GM12878 (cell line): Measurements from ENCODE around the gene COL23A1. TPM values are rescaled to one million over a fixed set of nuclear protein-coding genes. Genes with fewer than 3 reads are reported as not detected.

Source experiments
- ATAC-seq: fragments of 200-7000 bp; cut with Tn5 transposase; 3 replicates; pipeline ENCODE4 v1.9.1; 2020; ENCODE audit warnings: mild to moderate bottlenecking, moderate library complexity
- BruUV-seq: library from RNA; stranded (reverse); fragments of 400-500 nt; replicated peaks from 2 replicates; lab custom pipeline; 2021; lab: Mats Ljungman, UMichigan
- CTCF ChIA-PET: fragments of 300-600 bp; sonication (Branson Sonifier 250); formaldehyde crosslinking; extraction: SDS; loops from one replicate; lab custom pipeline; 2021; ENCODE audit warnings: inconsistent platforms; lab: Yijun Ruan, JAX
- POLR2A ChIA-PET: fragments of 350-600 bp; formaldehyde crosslinking; extraction: SDS; loops from one replicate; lab custom pipeline; 2021; ENCODE audit warnings: inconsistent platforms; lab: Charles Lee
- RAD21 ChIA-PET: fragments of 300-600 bp; sonication (Branson Sonifier 250); formaldehyde crosslinking; loops from one replicate; lab custom pipeline; 2023; ENCODE audit warnings: antibody characterized with exemption; ENCODE audit not compliant: unreplicated experiment; lab: Charles Lee
- SMC1A ChIA-PET: fragments of 300-600 bp; sonication (Branson Sonifier 250); formaldehyde crosslinking; loops from one replicate; lab custom pipeline; 2023; ENCODE audit not compliant: unreplicated experiment, uncharacterized antibody; lab: Charles Lee
- DNase-seq: peaks from one replicate; pipeline ENCODE4 v3.0.0-alpha.2; 2011; ENCODE audit warnings: low read depth, low spot score
- FAIRE-seq: peaks from 3 replicates; lab custom pipeline; 2011; peaks lifted over from hg19 to GRCh38; lab: Jason Lieb, UNC
- H2AFZ ChIP-seq: 2 replicates; pipeline ENCODE4 v1.6.0; 2011; ENCODE audit warnings: low read depth, low read length, control low read depth; ENCODE audit not compliant: control insufficient read depth
- H3K27ac ChIP-seq: 2 replicates; pipeline ENCODE4 v1.5.1; 2011; ENCODE audit warnings: control low read depth; ENCODE audit not compliant: control insufficient read depth, insufficient read depth
- H3K27me3 ChIP-seq, 2 experiments: replicated peaks in 1 of 2; 2 replicates each; pipeline versions ENCODE4 v1.6.0 to v1.6.1; 2011; ENCODE audit warnings: low read length in 1 of 2; ENCODE audit not compliant: control insufficient read depth in 2 of 2, insufficient read depth in 2 of 2
- H3K36me3 ChIP-seq, 2 experiments: 2 replicates each; pipeline ENCODE4 v1.5.1; 2011; ENCODE audit warnings: low read length in 1 of 2; ENCODE audit not compliant: control insufficient read depth in 2 of 2, insufficient read depth in 2 of 2
- H3K4me1 ChIP-seq: 2 replicates; pipeline ENCODE4 v1.6.1; 2011; ENCODE audit warnings: mild to moderate bottlenecking, low read length, moderate library complexity, mixed read lengths; ENCODE audit not compliant: control insufficient read depth, insufficient read depth
- H3K4me2 ChIP-seq: 2 replicates; pipeline ENCODE4 v1.6.0; 2011; ENCODE audit warnings: control low read depth; ENCODE audit not compliant: control insufficient read depth, insufficient read depth
- H3K4me3 ChIP-seq: fragments of 200-600 bp; sonication (generic); 2 replicates; pipeline ENCODE4 v1.5.1; 2016
- H3K79me2 ChIP-seq: 2 replicates; pipeline ENCODE4 v1.6.0; 2011; ENCODE audit warnings: low read length; ENCODE audit not compliant: control insufficient read depth, insufficient read depth
- H3K9ac ChIP-seq: 2 replicates; pipeline ENCODE4 v1.8.0; 2011; ENCODE audit warnings: low read length, control low read depth, mixed read lengths; ENCODE audit not compliant: control insufficient read depth, insufficient read depth
- H3K9me3 ChIP-seq: replicated peaks from 3 replicates; pipeline ENCODE4 v1.5.1; 2011; ENCODE audit warnings: mild to moderate bottlenecking, low read length; ENCODE audit not compliant: control insufficient read depth, insufficient read depth
- H4K20me1 ChIP-seq: 2 replicates; pipeline ENCODE4 v1.6.0; 2011; ENCODE audit not compliant: control insufficient read depth, insufficient read depth
- ASH2L ChIP-seq: fragments of 300-600, 200-600 bp; sonication (generic); IDR thresholded peaks from 2 replicates; pipeline ENCODE4 v1.6.1; 2017; ENCODE audit warnings: low read depth, mild to moderate bottlenecking, borderline replicate concordance
- CBX3 ChIP-seq: fragments of 200-600 bp; sonication (generic); IDR thresholded peaks from 2 replicates; pipeline ENCODE4 v1.6.1; 2016; ENCODE audit warnings: low read depth, borderline replicate concordance
- ESRRA ChIP-seq: IDR thresholded peaks from 2 replicates; pipeline ENCODE4 v1.6.1; 2012; ENCODE audit warnings: mild to moderate bottlenecking, low read length, improper control_type of control experiment
- IKZF2 ChIP-seq, 2 experiments: fragments of 450-650 bp; IDR thresholded peaks; 2 replicates each; pipeline ENCODE4 v1.6.1; 2017; ENCODE audit warnings: mild to moderate bottlenecking in 2 of 2, moderate library complexity in 2 of 2
- PML ChIP-seq: IDR thresholded peaks from 2 replicates; pipeline ENCODE4 v1.6.1; 2012; ENCODE audit warnings: low read length, inconsistent platforms
- RAD21 ChIP-seq: IDR thresholded peaks from 2 replicates; pipeline ENCODE4 v1.6.1; 2011; ENCODE audit warnings: mild to moderate bottlenecking, low read depth, low read length, moderate library complexity; ENCODE audit not compliant: insufficient read depth
- RAD51 ChIP-seq: fragments of 450-650 bp; IDR thresholded peaks from 2 replicates; pipeline ENCODE4 v1.6.1; 2016; ENCODE audit warnings: moderate library complexity, mild to moderate bottlenecking, inconsistent platforms
- SMC3 ChIP-seq: IDR thresholded peaks from 2 replicates; pipeline ENCODE4 v1.6.1; 2011; ENCODE audit warnings: low read length, improper control_type of control experiment, borderline replicate concordance
- SPI1 ChIP-seq: IDR thresholded peaks from 2 replicates; pipeline ENCODE4 v1.6.1; 2011; ENCODE audit warnings: low read depth, mild to moderate bottlenecking, low read length, moderate library complexity, borderline replicate concordance; ENCODE audit not compliant: insufficient read depth
- SREBF2 ChIP-seq: IDR thresholded peaks from 2 replicates; pipeline ENCODE4 v1.6.1; 2012; ENCODE audit warnings: mild to moderate bottlenecking, low read length
- TARDBP ChIP-seq: IDR thresholded peaks from 2 replicates; pipeline ENCODE4 v1.6.1; 2016; ENCODE audit warnings: borderline replicate concordance
- TCF12 ChIP-seq: IDR thresholded peaks from 2 replicates; pipeline ENCODE4 v1.6.1; 2011; ENCODE audit warnings: low read depth, mild to moderate bottlenecking, low read length
- WGBS: methylation state at CpG from one replicate; pipeline ENCODE4 v1.1.6; 2016; ENCODE audit warnings: low lambda C conversion rate; ENCODE audit not compliant: insufficient replicate concordance, insufficient coverage; ENCODE audit errors: missing lambda C conversion rate; 5-methylcytosine and 5-hydroxymethylcytosine counted together
- in situ Hi-C: fragments of 300-500 bp; cut with MboI; formaldehyde crosslinking; loops from 9 replicates; pipeline ENCODE4 v1.14.3; 2018; ENCODE audit warnings: mixed read lengths
- intact Hi-C: fragments of 100-400 bp; cut with micrococcal nuclease; formaldehyde crosslinking; loops from one replicate; pipeline ENCODE4 v1.14.2; 2022; ENCODE audit not compliant: unreplicated experiment
- polyA plus RNA-seq, 11 experiments: library from polyadenylated mRNA; depleted of rRNA in 4 of 11; unstranded in 6 of 11; stranded (reverse) in 5 of 11; fragments of >200 nt; fragmentation: Nextera tagmentation in 4 of 11; fragmentation: Illumina TruSeq in 1 of 11; extraction: Ambion mirVana in 4 of 11; extraction: Trizol in 1 of 11; gene quantifications; 1 replicate in 1 of 11; 2 replicates in 10 of 11; pipeline versions ENCODE4 v1.2.1 to v1.2.3, GENCODE V29; 2011 to 2016; ENCODE audit warnings: inconsistent platforms in 2 of 11, missing spikeins in 2 of 11, low read depth in 1 of 11
- total RNA-seq, 4 experiments: library from RNA; depleted of rRNA in 3 of 4; stranded (reverse); fragments of >200 nt in 3 of 4; fragmentation: Illumina TruSeq in 1 of 4; extraction: Trizol in 1 of 4; gene quantifications; 2 replicates each; pipeline versions ENCODE4 v1.2.1 to v1.2.3, GENCODE V29; 2013 to 2021
- TF ChIP-seq, protein P1 (sequence below): fragments of 450-650 bp; formaldehyde crosslinking; IDR thresholded peaks from 2 replicates; pipeline ENCODE4 v1.4.0; 2022; ENCODE audit warnings: mild to moderate bottlenecking, moderate library complexity
- TF ChIP-seq, protein P2 (sequence below): IDR thresholded peaks from 2 replicates; pipeline ENCODE4 v1.6.1; 2011; ENCODE audit warnings: borderline replicate concordance, low read depth, mild to moderate bottlenecking, moderate library complexity, low read length; ENCODE audit not compliant: insufficient read depth, poor library complexity, severe bottlenecking
- TF ChIP-seq, protein P3 (sequence below): fragments of 450-650 bp; IDR thresholded peaks from 2 replicates; pipeline ENCODE4 v1.6.1; 2017; ENCODE audit warnings: borderline replicate concordance

Gene COL23A1
- total and polyA plus RNA-seq, 10 of the 15 experiments (the other 5 are each of a cell fraction or from before 2014, with no cell fraction given): 0.03 to 0.83 (median 0.09) TPM; not detected in 5

DNA sequence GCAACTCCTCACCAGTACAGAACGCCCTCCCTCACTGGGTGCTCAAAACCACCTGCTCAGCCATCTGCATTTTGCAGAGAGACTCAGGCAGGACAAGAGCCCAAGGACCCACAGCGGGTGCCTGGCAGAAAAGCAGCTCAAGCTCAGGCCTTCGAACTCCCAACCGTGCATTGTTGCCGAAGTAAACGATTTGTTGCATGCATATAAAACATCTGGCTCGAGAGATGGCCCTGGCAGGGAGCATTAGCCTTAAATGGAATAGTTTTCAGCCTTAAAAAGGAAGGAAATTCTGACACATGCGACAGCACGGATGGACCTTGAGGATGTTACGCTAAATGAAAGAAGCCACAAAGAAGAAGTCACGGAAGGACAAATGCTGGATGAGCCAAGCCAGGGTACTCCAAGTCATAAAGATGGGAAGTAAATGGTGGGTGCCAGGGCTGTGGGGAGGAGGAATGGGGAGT, 197.2 kb downstream of the COL23A1 start (continued):
- TF ChIP-seq, protein P1, sequence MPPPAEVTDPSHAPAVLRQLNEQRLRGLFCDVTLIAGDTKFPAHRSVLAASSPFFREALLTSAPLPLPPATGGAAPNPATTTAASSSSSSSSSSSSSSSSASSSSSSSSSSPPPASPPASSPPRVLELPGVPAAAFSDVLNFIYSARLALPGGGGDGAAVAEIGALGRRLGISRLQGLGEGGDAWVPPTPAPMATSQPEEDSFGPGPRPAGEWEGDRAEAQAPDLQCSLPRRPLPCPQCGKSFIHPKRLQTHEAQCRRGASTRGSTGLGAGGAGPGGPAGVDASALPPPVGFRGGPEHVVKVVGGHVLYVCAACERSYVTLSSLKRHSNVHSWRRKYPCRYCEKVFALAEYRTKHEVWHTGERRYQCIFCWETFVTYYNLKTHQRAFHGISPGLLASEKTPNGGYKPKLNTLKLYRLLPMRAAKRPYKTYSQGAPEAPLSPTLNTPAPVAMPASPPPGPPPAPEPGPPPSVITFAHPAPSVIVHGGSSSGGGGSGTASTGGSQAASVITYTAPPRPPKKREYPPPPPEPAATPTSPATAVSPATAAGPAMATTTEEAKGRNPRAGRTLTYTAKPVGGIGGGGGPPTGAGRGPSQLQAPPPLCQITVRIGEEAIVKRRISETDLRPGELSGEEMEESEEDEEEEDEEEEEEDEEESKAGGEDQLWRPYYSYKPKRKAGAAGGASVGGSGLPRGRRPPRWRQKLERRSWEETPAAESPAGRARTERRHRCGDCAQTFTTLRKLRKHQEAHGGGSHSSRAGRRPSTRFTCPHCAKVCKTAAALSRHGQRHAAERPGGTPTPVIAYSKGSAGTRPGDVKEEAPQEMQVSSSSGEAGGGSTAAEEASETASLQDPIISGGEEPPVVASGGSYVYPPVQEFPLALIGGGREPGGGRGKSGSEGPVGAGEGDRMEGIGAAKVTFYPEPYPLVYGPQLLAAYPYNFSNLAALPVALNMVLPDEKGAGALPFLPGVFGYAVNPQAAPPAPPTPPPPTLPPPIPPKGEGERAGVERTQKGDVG: no peak
- no peak for TF ChIP-seq ASH2L
- TF ChIP-seq TCF12: no peak
- TF ChIP-seq TARDBP: no peak
- no peak for TF ChIP-seq ESRRA
- no peak for TF ChIP-seq SMC3
- TF ChIP-seq, protein P2, sequence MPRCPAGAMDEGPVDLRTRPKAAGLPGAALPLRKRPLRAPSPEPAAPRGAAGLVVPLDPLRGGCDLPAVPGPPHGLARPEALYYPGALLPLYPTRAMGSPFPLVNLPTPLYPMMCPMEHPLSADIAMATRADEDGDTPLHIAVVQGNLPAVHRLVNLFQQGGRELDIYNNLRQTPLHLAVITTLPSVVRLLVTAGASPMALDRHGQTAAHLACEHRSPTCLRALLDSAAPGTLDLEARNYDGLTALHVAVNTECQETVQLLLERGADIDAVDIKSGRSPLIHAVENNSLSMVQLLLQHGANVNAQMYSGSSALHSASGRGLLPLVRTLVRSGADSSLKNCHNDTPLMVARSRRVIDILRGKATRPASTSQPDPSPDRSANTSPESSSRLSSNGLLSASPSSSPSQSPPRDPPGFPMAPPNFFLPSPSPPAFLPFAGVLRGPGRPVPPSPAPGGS: no peak
- TF ChIP-seq PML: no peak
- no peak for TF ChIP-seq RAD21

DNA sequence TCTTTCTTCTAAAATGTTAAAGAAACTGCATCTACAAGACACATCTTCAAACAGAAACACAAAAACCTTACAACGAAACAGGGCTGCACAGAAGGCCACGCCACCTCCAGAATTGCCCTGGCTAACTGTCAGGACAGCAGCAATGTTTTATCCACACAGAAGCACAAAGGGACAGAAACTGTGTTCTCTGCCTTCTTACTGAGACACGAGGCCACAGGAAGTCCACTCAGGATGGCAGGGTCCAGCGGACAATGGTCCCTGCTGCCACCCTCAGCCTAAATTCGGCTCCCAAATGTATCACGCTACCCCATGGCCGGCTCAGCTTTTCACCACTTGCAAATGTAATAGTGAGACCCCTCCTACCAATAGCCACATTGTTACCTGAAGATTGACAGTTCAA, 197.8 kb downstream of the COL23A1 start:
- TF ChIP-seq, protein P3, sequence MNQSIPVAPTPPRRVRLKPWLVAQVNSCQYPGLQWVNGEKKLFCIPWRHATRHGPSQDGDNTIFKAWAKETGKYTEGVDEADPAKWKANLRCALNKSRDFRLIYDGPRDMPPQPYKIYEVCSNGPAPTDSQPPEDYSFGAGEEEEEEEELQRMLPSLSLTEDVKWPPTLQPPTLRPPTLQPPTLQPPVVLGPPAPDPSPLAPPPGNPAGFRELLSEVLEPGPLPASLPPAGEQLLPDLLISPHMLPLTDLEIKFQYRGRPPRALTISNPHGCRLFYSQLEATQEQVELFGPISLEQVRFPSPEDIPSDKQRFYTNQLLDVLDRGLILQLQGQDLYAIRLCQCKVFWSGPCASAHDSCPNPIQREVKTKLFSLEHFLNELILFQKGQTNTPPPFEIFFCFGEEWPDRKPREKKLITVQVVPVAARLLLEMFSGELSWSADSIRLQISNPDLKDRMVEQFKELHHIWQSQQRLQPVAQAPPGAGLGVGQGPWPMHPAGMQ: no peak
- no peak for TF ChIP-seq CBX3
- no peak for TF ChIP-seq SREBF2
- no peak for TF ChIP-seq SPI1
- no peak for TF ChIP-seq PML
- TF ChIP-seq, protein P1: no peak
- TF ChIP-seq RAD51: no peak
- TF ChIP-seq IKZF2 (IDR thresholded peaks at IDR 0.05): no peak
- Histone ChIP-seq H3K79me2 (no peaks in the 10 kb centered on the region), H3K27ac (no peak overlapping the region), H3K9me3 (no peaks in the 10 kb centered on the region), H3K4me1 (no peaks in the 10 kb centered on the region), H3K27me3 (no peaks in the 10 kb centered on the region; a peak in 2 of 4 replicates), H2AFZ (no peak overlapping the region), H3K4me3 (no peak overlapping the region), H3K9ac (no peak overlapping the region), H3K36me3 (no peaks in the 10 kb centered on the region), H4K20me1 (no peaks in the 10 kb centered on the region), H3K4me2 (no peak overlapping the region)
- intact Hi-C loops: no loop called here
- DNase-seq (no peak), FAIRE-seq (no peak), ATAC-seq (no peak)
- no TSS peak for BruUV-seq
- RAD21 ChIA-PET: no interaction called here
- SMC1A ChIA-PET: no interaction called here
- POLR2A ChIA-PET: no interaction called here
- CTCF ChIA-PET: no interaction called here
- in situ Hi-C loops: no loop called here
- WGBS: 44% methylated on average over 7 of the region's 7 CpGs
